IPS DF 6.9 (cell line): Measurements from ENCODE around the gene TSPAN33.
A peak's percentile ranks its signal among the peaks of the same experiment; 100 is the strongest.

Experiments used
- DNase-seq: peaks from one replicate; pipeline ENCODE4 v3.0.0-alpha.2; 2013; ENCODE audit warnings: low read depth, low spot score
- H3K27ac ChIP-seq: one replicate; pipeline ENCODE4 v1.5.1; 2013; ENCODE audit warnings: low read length, control low read depth
- H3K27me3 ChIP-seq: 2 replicates; pipeline ENCODE4 v1.6.1; 2013; ENCODE audit warnings: mild to moderate bottlenecking, low read length; ENCODE audit not compliant: control insufficient read depth, insufficient read depth
- H3K36me3 ChIP-seq: 2 replicates; pipeline ENCODE4 v1.6.1; 2013; ENCODE audit warnings: low read length; ENCODE audit not compliant: control insufficient read depth, insufficient read depth
- H3K4me1 ChIP-seq: 2 replicates; pipeline ENCODE4 v1.6.1; 2013; ENCODE audit warnings: low read length; ENCODE audit not compliant: control insufficient read depth, insufficient read depth
- H3K4me3 ChIP-seq: 2 replicates; pipeline ENCODE4 v1.5.1; 2013; ENCODE audit warnings: mild to moderate bottlenecking, low read length
- H3K9me3 ChIP-seq: 2 replicates; pipeline ENCODE4 v1.6.1; 2013; ENCODE audit warnings: low read length, inconsistent platforms; ENCODE audit not compliant: control insufficient read depth, insufficient read depth
- WGBS: extraction: QIAGEN DNeasy Blood & Tissue Kit; methylation state at CpG from one replicate; pipeline ENCODE4 v1.1.7; 2013; ENCODE audit warnings: mixed read lengths, missing lambda C conversion rate; ENCODE audit not compliant: insufficient read length, insufficient coverage; 5-methylcytosine and 5-hydroxymethylcytosine counted together

TSPAN33 gene

GRCh38 chr7:129136887-129137642 is 7.4 kb upstream of the TSPAN33 start:
- Histone ChIP-seq H3K4me1 (no peaks in the 10 kb centered on the region), H3K4me3 (no peak overlapping the region), H3K36me3 (no peaks in the 10 kb centered on the region), H3K27ac (no peak overlapping the region), H3K27me3 (no peaks in the 10 kb centered on the region), H3K9me3 (no peaks in the 10 kb centered on the region)
- no CpG with 5 or more reads among the region's 3 CpGs for WGBS
- no peak for DNase-seq

GRCh38 chr7:129143724-129144094 is 798 bp upstream of the TSPAN33 start:
- Histone ChIP-seq H3K4me3 (peak overlapping the region; percentile 71; the same call in 1 of the 2 replicates), H3K27ac (no peak overlapping the region), H3K9me3 (no peaks in the 10 kb centered on the region), H3K4me1 (peaks cover 4% of the 10 kb centered on the region; the same call in 1 of the 2 replicates), H3K36me3 (no peaks in the 10 kb centered on the region), H3K27me3 (peaks cover 2% of the 10 kb centered on the region; the same call in 1 of the 2 replicates)
- whole genome bisulfite sequencing, result 100% methylated on average over 3 of the region's 10 CpGs
- DNase-seq, result no peak

- H3K4me1 ChIP-seq, result peaks cover 4% of the 10 kb centered on the region; the same call in 1 of the 2 replicates
- no CpG with 5 or more reads among the region's 58 CpGs for WGBS
- peaks cover 2% of the 10 kb centered on the region; the same call in 1 of the 2 replicates for H3K27me3 ChIP-seq
- peak overlapping the region; percentile 65; the same call in 1 of the 2 replicates for H3K4me3 ChIP-seq
- H3K27ac ChIP-seq, result no peak overlapping the region
- no peak for DNase-seq
- H3K36me3 ChIP-seq, result no peaks in the 10 kb centered on the region
- H3K9me3 ChIP-seq, result no peaks in the 10 kb centered on the region
Measured at GRCh38 chr7:129144834-129145668, 544 bp downstream of the TSPAN33 start.

- H3K36me3 ChIP-seq, result no peaks in the 10 kb centered on the region
- H3K4me1 ChIP-seq, result peaks cover 4% of the 10 kb centered on the region; the same call in 1 of the 2 replicates
- no CpG with 5 or more reads among the region's 8 CpGs for WGBS
- no peak for DNase-seq
- no peak overlapping the region for H3K27ac ChIP-seq
- peaks cover 2% of the 10 kb centered on the region; the same call in 1 of the 2 replicates for H3K27me3 ChIP-seq
- no peaks in the 10 kb centered on the region for H3K9me3 ChIP-seq
- H3K4me3 ChIP-seq, result no peak overlapping the region
Measured at GRCh38 chr7:129146237-129146979, 1.9 kb downstream of the TSPAN33 start.

- no CpG with 5 or more reads among the region's 3 CpGs for WGBS
- H3K27me3 ChIP-seq, result peaks cover 2% of the 10 kb centered on the region; the same call in 1 of the 2 replicates
Measured at GRCh38 chr7:129147731-129148130, 3.2 kb downstream of the TSPAN33 start.

GRCh38 chr7:129149511-129149910 is 5.0 kb downstream of the TSPAN33 start:
- no peaks in the 10 kb centered on the region for H3K36me3 ChIP-seq
- H3K27me3 ChIP-seq, result no peaks in the 10 kb centered on the region
- H3K27ac ChIP-seq, result no peak overlapping the region
- H3K9me3 ChIP-seq, result no peaks in the 10 kb centered on the region
- H3K4me1 ChIP-seq, result peaks cover 2% of the 10 kb centered on the region; the same call in 1 of the 2 replicates
- DNase-seq, result no peak
- no CpG with 5 or more reads among the region's 8 CpGs for WGBS
- H3K4me3 ChIP-seq, result no peak overlapping the region

More at GRCh38 chr7:129147731-129148130, 3.2 kb downstream of the TSPAN33 start:
- Histone ChIP-seq H3K27ac (no peak overlapping the region), H3K4me3 (no peak overlapping the region), H3K4me1 (peaks cover 4% of the 10 kb centered on the region; the same call in 1 of the 2 replicates), H3K36me3 (no peaks in the 10 kb centered on the region), H3K9me3 (no peaks in the 10 kb centered on the region)
- no peak for DNase-seq

- no CpG with 5 or more reads among the region's 8 CpGs for WGBS
- no peaks in the 10 kb centered on the region for H3K9me3 ChIP-seq
- no peaks in the 10 kb centered on the region for H3K27me3 ChIP-seq
- H3K36me3 ChIP-seq, result no peaks in the 10 kb centered on the region
- DNase-seq, result no peak
- H3K27ac ChIP-seq, result no peak overlapping the region
- H3K4me1 ChIP-seq, result no peaks in the 10 kb centered on the region; the same call in 1 of the 2 replicates
- no peak overlapping the region for H3K4me3 ChIP-seq
Measured at GRCh38 chr7:129150199-129150996, 5.9 kb downstream of the TSPAN33 start.

- H3K9me3 ChIP-seq, result no peaks in the 10 kb centered on the region; the same call in 1 of the 2 replicates
- H3K4me3 ChIP-seq, result no peak overlapping the region
- H3K4me1 ChIP-seq, result no peaks in the 10 kb centered on the region
- no CpG with 5 or more reads among the region's 9 CpGs for WGBS
- DNase-seq, result no peak
- no peak overlapping the region for H3K27ac ChIP-seq
- H3K36me3 ChIP-seq, result no peaks in the 10 kb centered on the region
- no peaks in the 10 kb centered on the region for H3K27me3 ChIP-seq
Measured at GRCh38 chr7:129157651-129158050, 13.1 kb downstream of the TSPAN33 start.

- no peak overlapping the region for H3K27ac ChIP-seq
- no peaks in the 10 kb centered on the region for H3K4me1 ChIP-seq
- no peaks in the 10 kb centered on the region; the same call in 1 of the 2 replicates for H3K9me3 ChIP-seq
- WGBS, result no CpG with 5 or more reads among the region's 3 CpGs
- H3K27me3 ChIP-seq, result no peaks in the 10 kb centered on the region
- DNase-seq, result no peak
- no peaks in the 10 kb centered on the region for H3K36me3 ChIP-seq
- H3K4me3 ChIP-seq, result no peak overlapping the region
Measured at GRCh38 chr7:129159539-129159938, 15.0 kb downstream of the TSPAN33 start.
